Measurements from ENCODE around the gene SORCS2. TPM values are rescaled to one million over a fixed set of nuclear protein-coding genes. Genes with fewer than 3 reads are reported as not detected.

The SORCS2 gene
- total and polyA plus RNA-seq, 3 donors from 2014 or later: 2.7 to 4.6 (median 2.9) TPM

DNA sequence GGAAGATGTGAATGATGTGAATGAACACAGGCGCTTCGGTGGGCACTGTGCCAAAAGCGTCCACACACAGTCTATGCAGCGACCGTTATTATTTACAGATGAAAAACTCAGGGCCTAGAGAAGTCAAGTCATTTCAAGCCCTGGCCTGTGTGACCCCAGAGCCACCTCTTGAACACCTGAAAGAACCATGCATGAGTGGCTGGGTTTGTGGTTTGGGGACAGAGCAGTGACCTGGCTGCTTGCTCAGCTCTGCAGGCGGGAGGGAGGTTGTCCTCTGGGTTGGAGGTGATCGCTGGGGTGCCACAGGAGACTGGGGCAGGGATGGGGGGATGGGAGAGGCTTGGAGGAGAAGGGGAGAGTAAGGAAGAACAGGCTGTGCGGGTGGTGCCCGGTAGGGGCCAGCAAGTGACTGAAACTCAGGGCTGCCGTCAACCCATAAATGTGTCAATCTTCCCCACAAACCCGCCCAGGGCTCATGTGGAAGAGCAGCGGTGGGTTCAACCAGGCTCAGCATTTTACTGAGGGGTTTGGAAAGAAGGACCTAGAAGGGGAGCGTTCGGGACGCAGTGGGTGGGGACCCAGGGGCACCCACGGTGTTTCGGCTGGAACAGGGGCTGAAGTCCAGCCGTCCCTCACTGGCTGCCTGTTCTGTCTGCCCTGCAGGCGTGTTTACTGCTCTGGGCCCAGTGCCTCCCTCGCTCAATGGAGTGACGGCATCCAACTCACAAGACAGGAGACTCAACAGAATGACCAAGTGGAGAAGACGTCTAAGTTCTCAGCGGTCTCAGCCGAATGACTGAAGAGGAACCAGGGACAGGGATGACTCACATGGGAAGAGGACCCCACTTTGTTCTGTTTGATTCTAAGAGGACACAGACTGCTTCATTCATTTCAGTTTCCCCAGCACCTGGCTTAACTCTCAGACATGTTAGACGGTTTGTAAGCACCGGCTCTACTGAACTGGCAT is 579.5 kb downstream of the SORCS2 start:
- WGBS, 2 donors: 86 to 88% methylated on average over 25 to 26 of the region's 26 CpGs
- Histone ChIP-seq H3K4me3 (no peak overlapping the region), H3K27me3 (no peaks in the 10 kb centered on the region), H3K27ac (no peak overlapping the region), H3K4me1 (no peaks in the 10 kb centered on the region), H3K36me3 (ENCODE audit: low read depth, missing control alignments) (no peaks in the 10 kb centered on the region), H3K9me3 (no peaks in the 10 kb centered on the region)
- TF ChIP-seq POLR2A (IDR thresholded peaks at IDR 0.05): no peak
- TF ChIP-seq, protein P1, sequence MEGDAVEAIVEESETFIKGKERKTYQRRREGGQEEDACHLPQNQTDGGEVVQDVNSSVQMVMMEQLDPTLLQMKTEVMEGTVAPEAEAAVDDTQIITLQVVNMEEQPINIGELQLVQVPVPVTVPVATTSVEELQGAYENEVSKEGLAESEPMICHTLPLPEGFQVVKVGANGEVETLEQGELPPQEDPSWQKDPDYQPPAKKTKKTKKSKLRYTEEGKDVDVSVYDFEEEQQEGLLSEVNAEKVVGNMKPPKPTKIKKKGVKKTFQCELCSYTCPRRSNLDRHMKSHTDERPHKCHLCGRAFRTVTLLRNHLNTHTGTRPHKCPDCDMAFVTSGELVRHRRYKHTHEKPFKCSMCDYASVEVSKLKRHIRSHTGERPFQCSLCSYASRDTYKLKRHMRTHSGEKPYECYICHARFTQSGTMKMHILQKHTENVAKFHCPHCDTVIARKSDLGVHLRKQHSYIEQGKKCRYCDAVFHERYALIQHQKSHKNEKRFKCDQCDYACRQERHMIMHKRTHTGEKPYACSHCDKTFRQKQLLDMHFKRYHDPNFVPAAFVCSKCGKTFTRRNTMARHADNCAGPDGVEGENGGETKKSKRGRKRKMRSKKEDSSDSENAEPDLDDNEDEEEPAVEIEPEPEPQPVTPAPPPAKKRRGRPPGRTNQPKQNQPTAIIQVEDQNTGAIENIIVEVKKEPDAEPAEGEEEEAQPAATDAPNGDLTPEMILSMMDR (IDR thresholded peaks at IDR 0.05): no peak
- no peak for DNase-seq
- intact Hi-C loops (cut with DNase I; ENCODE audit: low total_unique reads): no loop called here

DNA sequence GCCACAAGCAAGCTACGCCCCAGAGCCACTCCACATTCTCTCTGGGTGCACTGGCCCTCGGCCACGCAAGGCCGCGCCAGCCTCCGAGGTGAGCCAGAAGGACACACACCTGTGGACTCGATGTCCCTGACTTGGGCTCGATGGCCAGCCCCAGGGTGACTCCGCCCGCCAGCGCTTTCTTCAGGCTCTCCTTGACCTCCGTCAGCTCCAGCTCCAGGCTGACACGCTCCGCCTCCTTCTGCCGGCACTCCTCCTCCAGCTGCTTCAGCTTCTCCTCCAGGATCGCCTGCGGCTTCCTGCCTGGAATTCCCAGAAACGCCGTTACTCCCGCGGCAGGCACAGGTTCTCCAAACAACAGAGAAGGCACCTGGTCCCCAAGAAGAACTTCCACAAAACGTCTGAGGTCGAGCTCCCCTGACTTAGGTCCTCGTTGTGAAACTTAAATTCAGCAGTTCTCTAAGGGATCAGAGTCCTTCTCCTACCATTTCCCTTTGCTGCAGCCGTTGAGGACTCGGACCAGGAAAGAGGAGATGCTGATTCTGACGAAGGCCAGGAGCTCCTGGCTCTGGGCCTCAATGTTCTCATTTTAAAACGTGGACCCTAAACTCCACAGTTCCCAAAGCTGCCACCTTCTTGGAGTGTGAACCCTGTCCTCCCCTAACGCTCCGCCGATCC is 580.5 kb downstream of the SORCS2 start:
- Histone ChIP-seq H3K4me1 (no peaks in the 10 kb centered on the region), H3K4me3 (no peak overlapping the region), H3K36me3 (ENCODE audit: low read depth, missing control alignments) (no peaks in the 10 kb centered on the region), H3K9me3 (no peaks in the 10 kb centered on the region), H3K27me3 (no peaks in the 10 kb centered on the region), H3K27ac (peak overlapping the region in 1 of 2 donors; percentile 12)
- no peak for TF ChIP-seq POLR2A (IDR thresholded peaks at IDR 0.05)
- TF ChIP-seq, protein P1 (IDR thresholded peaks at IDR 0.05): no peak
- peak; percentile 76 for DNase-seq
- intact Hi-C loops (cut with DNase I; ENCODE audit: low total_unique reads): no loop called here
- 39 to 61% methylated on average over 22 to 31 of the region's 31 CpGs for WGBS, 2 donors

DNA sequence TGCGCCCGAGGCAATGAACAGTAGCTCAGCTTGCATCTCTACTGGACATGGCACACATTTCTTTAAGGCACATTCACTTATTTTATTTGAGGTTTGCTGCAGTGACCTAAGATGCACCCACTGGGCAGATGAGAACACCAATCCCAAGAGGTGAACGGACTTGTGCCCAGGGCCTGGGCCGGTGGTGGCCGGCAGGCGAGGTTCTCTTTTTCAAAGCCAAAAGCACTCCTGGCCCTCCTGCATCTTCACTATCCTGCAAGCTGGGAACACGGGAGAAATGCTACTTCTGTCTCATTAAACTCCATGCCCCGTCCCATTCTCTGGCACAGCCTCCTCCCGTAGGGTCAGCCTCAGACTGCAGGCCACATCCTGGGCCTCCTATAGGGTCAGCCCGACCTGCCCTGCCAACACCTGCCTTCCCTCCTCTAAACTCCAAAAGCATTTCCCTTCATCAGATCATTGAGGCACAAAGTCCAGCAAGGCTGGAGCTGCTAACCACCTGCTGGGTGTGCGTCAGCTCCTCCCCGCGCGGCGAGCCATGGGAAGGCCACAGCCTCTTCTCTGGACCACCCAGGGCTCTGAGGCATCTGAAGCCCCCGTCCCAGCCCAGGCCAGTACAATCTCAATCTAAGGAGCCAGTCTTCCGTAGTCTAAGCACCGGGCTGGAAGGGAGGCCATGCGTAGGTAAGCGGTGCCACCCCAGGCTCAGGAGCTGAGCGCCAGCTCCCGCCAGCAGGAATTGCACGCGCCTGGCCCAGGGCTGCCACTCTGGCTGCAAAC is 581.3 kb downstream of the SORCS2 start:
- intact Hi-C loops (cut with DNase I; ENCODE audit: low total_unique reads): no loop called here
- DNase-seq: no peak
- H3K9me3 ChIP-seq: no peaks in the 10 kb centered on the region
- H3K36me3 ChIP-seq (ENCODE audit: low read depth, missing control alignments): no peaks in the 10 kb centered on the region
- no peak overlapping the region for H3K27ac ChIP-seq
- H3K27me3 ChIP-seq: no peaks in the 10 kb centered on the region
- no peak for TF ChIP-seq POLR2A (IDR thresholded peaks at IDR 0.05)
- TF ChIP-seq, protein P1 (IDR thresholded peaks at IDR 0.05): no peak
- H3K4me3 ChIP-seq: no peak overlapping the region
- no peaks in the 10 kb centered on the region for H3K4me1 ChIP-seq
- WGBS, 2 donors: 90 to 98% methylated on average over 13 to 24 of the region's 24 CpGs

DNA sequence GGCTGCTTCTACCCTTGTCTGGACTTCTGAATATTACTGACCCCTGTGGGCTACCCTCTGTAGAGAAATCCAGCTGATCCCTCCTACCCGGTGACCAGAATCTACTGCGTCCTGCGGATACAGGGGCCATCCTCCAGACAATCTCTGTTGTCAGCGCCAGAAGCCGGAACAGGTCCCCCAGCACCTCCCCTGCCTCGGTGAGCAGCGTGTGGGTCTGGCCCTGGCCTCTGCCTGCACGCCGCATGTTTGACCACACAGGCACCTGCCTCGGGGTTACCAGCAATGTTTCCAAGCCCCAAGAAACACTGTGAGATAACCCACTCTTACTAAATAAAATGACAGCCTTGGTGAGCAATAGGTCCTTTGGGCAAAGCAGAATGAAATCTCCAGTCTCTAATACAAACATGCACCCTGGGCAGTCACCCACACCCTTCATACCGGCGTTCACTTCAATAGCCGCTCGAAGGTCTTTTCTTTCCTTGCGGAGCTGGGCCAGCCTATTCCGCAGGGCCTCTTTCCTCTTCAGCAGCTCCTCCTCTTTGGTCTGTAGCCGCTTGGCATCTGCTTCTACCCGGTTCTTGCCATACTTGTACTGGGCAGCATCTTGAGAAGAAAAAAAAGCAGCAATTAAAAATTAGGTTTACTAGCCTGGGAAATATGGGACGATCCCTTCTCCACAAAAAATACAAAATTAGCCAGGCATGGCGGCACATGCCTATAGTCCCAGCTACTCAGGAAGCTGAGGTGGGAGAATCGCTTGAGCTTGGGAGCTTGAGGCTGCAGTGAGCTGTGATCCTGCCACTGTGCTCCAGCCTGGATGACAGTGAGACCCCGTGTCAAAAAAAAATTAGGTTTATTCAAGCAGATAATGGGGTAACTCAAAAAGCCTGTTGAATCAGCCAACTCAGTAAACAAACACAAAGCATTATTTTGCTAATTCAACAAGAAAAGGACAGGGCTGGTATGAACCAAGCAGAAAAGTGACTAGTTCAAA is 582.3 kb downstream of the SORCS2 start:
- no peak overlapping the region for H3K27ac ChIP-seq
- H3K9me3 ChIP-seq: no peaks in the 10 kb centered on the region
- no peak overlapping the region for H3K4me3 ChIP-seq
- no peaks in the 10 kb centered on the region for H3K27me3 ChIP-seq
- no peaks in the 10 kb centered on the region for H3K36me3 ChIP-seq (ENCODE audit: low read depth, missing control alignments)
- 94 to 96% methylated on average over 17 to 22 of the region's 22 CpGs for WGBS, 2 donors
- TF ChIP-seq POLR2A (IDR thresholded peaks at IDR 0.05): no peak
- TF ChIP-seq, protein P1 (IDR thresholded peaks at IDR 0.05): no peak
- peaks cover 3% of the 10 kb centered on the region for H3K4me1 ChIP-seq
- intact Hi-C loops (cut with DNase I; ENCODE audit: low total_unique reads): no loop called here
- DNase-seq: no peak
